ENCODE data around the gene RER1.

DNA sequence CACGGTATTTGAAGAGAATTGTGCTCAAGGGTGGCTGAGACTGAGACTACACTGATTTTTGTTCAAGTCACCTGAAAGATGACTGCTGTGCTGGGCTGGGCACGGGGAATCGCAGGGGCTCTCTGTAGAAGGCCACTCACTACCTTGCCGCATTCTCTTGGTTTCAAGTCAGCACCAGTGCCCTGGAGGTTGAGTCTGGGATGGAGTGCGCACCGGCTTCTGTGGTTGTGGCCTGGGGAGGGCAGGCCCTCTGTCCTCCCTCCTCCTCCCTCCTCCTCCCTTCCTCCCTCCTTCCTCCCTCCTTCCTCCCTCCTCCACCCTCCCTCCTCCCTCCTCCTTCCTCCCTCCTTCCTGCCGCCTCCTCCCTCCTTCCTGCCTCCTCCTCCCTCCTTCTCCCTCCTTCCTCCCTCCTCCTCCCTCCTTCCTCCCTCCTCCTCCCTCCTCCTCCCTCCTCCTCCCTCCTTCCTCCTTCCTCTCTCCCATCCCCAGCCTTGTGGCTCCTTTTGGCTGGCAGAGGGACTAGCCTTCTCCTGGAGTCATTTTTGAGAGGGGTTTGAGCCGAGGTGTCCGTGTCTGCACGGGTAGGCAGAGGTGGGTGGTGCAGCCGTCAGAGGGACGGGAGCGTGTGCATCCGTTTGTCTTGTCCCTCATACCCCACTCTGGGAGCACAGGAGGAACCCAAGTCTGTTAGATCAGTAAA lies 9.5 kb downstream of the RER1 start:
- no peak for TF ChIP-seq POLR2A (IDR thresholded peaks at IDR 0.05)
- TF ChIP-seq, protein P1, sequence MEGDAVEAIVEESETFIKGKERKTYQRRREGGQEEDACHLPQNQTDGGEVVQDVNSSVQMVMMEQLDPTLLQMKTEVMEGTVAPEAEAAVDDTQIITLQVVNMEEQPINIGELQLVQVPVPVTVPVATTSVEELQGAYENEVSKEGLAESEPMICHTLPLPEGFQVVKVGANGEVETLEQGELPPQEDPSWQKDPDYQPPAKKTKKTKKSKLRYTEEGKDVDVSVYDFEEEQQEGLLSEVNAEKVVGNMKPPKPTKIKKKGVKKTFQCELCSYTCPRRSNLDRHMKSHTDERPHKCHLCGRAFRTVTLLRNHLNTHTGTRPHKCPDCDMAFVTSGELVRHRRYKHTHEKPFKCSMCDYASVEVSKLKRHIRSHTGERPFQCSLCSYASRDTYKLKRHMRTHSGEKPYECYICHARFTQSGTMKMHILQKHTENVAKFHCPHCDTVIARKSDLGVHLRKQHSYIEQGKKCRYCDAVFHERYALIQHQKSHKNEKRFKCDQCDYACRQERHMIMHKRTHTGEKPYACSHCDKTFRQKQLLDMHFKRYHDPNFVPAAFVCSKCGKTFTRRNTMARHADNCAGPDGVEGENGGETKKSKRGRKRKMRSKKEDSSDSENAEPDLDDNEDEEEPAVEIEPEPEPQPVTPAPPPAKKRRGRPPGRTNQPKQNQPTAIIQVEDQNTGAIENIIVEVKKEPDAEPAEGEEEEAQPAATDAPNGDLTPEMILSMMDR (IDR thresholded peaks at IDR 0.05): no peak
